B cell (primary cell): ENCODE measurements around the gene NKD2. TPM values are rescaled to one million over a fixed set of nuclear protein-coding genes. Genes with fewer than 3 reads are reported as not detected.

ENCODE experiments used
- ATAC-seq: fragments of 200-7000 bp; cut with Tn5 transposase; one replicate; pipeline ENCODE4 v1.10.0; 2021; ENCODE audit warnings: low read depth, mild to moderate bottlenecking, moderate number of reproducible peaks, moderate library complexity
- CTCF ChIA-PET: fragments of 350-600 bp; sonication (Branson Sonifier 250); formaldehyde crosslinking; loops from one replicate; lab custom pipeline; 2021; ENCODE audit warnings: antibody characterized with exemption, inconsistent platforms; lab: Charles Lee
- POLR2A ChIA-PET: fragments of 350-600 bp; sonication (Branson Sonifier 250); formaldehyde crosslinking; loops from one replicate; lab custom pipeline; 2021; ENCODE audit warnings: antibody characterized with exemption; lab: Charles Lee
- DNase-seq: peaks from one replicate; pipeline ENCODE4 v3.0.0; 2013
- H2AFZ ChIP-seq: 2 replicates; pipeline ENCODE4 v1.6.1; 2012; ENCODE audit warnings: mild to moderate bottlenecking, low read depth, low read length; ENCODE audit not compliant: insufficient read depth, poor library complexity, severe bottlenecking
- H3K27ac ChIP-seq, 2 donors: 1 replicate in 1 of 2; 2 replicates in 1 of 2; pipeline ENCODE4 v1.5.1; 2012 to 2013; ENCODE audit warnings: low read length in 2 of 2, mild to moderate bottlenecking in 2 of 2, moderate library complexity in 1 of 2
- H3K27me3 ChIP-seq, 4 experiments: fragments of 200-600 bp in 1 of 4; sonication (generic) in 1 of 4; replicated peaks in 1 of 4; 1 replicate in 2 of 4; 2 replicates in 2 of 4; pipeline versions ENCODE4 v1.6.1 to v1.7.0; 2013 to 2016; ENCODE audit warnings: low read length in 3 of 4, mild to moderate bottlenecking in 2 of 4, mixed read lengths in 1 of 4, moderate library complexity in 1 of 4; ENCODE audit not compliant: insufficient read depth in 4 of 4, control insufficient read depth in 3 of 4; ENCODE audit errors: control extremely low read depth in 1 of 4
- H3K36me3 ChIP-seq, 2 experiments: replicated peaks in 1 of 2; 1 replicate in 1 of 2; 2 replicates in 1 of 2; pipeline versions ENCODE4 v1.6.1 to v1.7.1; 2013; ENCODE audit warnings: low read length in 1 of 2; ENCODE audit not compliant: insufficient read depth in 2 of 2, control insufficient read depth in 1 of 2; ENCODE audit errors: control extremely low read depth in 1 of 2, extremely low read depth in 1 of 2
- H3K4me1 ChIP-seq, 2 donors: fragments of 200-600 bp in 1 of 2; sonication (generic) in 1 of 2; 1 replicate in 1 of 2; 2 replicates in 1 of 2; pipeline versions ENCODE4 v1.5.1 to v1.6.1; 2013 to 2017; ENCODE audit warnings: low read length in 2 of 2; ENCODE audit not compliant: control insufficient read depth in 2 of 2, insufficient read depth in 2 of 2
- H3K4me2 ChIP-seq: replicated peaks from 2 replicates; pipeline ENCODE3; 2012; ENCODE audit warnings: mild to moderate bottlenecking, low read depth, low read length; ENCODE audit not compliant: poor library complexity, severe bottlenecking
- H3K4me3 ChIP-seq, 5 experiments: fragments of 200-600 bp in 1 of 5; sonication (generic) in 1 of 5; 1 replicate in 3 of 5; 2 replicates in 2 of 5; pipeline versions ENCODE4 v1.5.1 to v1.7.0; 2011 to 2016; ENCODE audit warnings: low read length in 4 of 5, mild to moderate bottlenecking in 4 of 5, low read depth in 2 of 5, control low read depth in 1 of 5, moderate library complexity in 1 of 5; ENCODE audit not compliant: insufficient read depth in 1 of 5; ENCODE audit errors: control extremely low read depth in 1 of 5, extremely low read depth in 1 of 5
- H3K79me2 ChIP-seq: fragments of 200-600 bp; sonication (generic); one replicate; pipeline ENCODE4 v1.6.0; 2016; ENCODE audit warnings: low read length; ENCODE audit not compliant: control insufficient read depth, insufficient read depth
- H3K9ac ChIP-seq: fragments of 200-600 bp; sonication (generic); 2 replicates; pipeline ENCODE4 v1.6.1; 2017; ENCODE audit warnings: mild to moderate bottlenecking, low read length, moderate library complexity
- H3K9me3 ChIP-seq, 3 donors: one replicate each; pipeline versions ENCODE4 v1.6.1 to v1.7.1; 2013; ENCODE audit warnings: low read length in 2 of 3; ENCODE audit not compliant: control insufficient read depth in 2 of 3, insufficient read depth in 1 of 3; ENCODE audit errors: control extremely low read depth in 1 of 3
- H4K20me1 ChIP-seq: 2 replicates; pipeline ENCODE4 v1.6.0; 2012; ENCODE audit warnings: mild to moderate bottlenecking, low read length; ENCODE audit not compliant: insufficient read depth, control insufficient read depth, poor library complexity, severe bottlenecking
- H3K27ac Mint-ChIP-seq: one replicate; pipeline ENCODE4 v1.8.0; 2021; ENCODE audit warnings: mixed read lengths
- H3K27me3 Mint-ChIP-seq: one replicate; pipeline ENCODE4 v1.8.0; 2021; ENCODE audit warnings: mixed read lengths
- H3K4me1 Mint-ChIP-seq: one replicate; pipeline ENCODE4 v1.8.0; 2021; ENCODE audit warnings: mixed read lengths
- H3K4me3 Mint-ChIP-seq: one replicate; pipeline ENCODE4 v1.8.0; 2021; ENCODE audit warnings: mixed read lengths
- H3K9me3 Mint-ChIP-seq: one replicate; pipeline ENCODE4 v1.8.0; 2022; ENCODE audit warnings: mixed read lengths; ENCODE audit not compliant: insufficient read depth
- EZH2 ChIP-seq: IDR thresholded peaks from 2 replicates; pipeline ENCODE4 v1.6.1; 2012; ENCODE audit warnings: borderline replicate concordance, low read depth, mild to moderate bottlenecking, moderate library complexity, low read length; ENCODE audit not compliant: insufficient read depth, poor library complexity, severe bottlenecking
- WGBS: methylation state at CpG from one replicate; pipeline ENCODE4 v1.1.5; 2013; ENCODE audit warnings: missing lambda C conversion rate; ENCODE audit not compliant: insufficient coverage; 5-methylcytosine and 5-hydroxymethylcytosine counted together
- intact Hi-C: fragments of 100-400 bp; cut with micrococcal nuclease; formaldehyde crosslinking; loops from one replicate; pipeline ENCODE4 v1.10.0; 2022
- polyA plus RNA-seq: library from polyadenylated mRNA; depleted of rRNA; stranded (reverse); fragments of >200 nt; gene quantifications from 2 replicates; pipeline ENCODE4 v1.2.3, GENCODE V29; 2012
- total RNA-seq, 2 donors: library from RNA; stranded (reverse); fragments of 120-200 nt in 1 of 2; gene quantifications; 1 replicate in 1 of 2; 2 replicates in 1 of 2; pipeline versions ENCODE4 v1.2.3 to v1.2.4, GENCODE V29; 2013 to 2022
- TF ChIP-seq, protein P1 (sequence below): fragments of 200-600 bp; IDR thresholded peaks from one replicate; pipeline ENCODE4 v1.8.0; 2022; ENCODE audit warnings: antibody characterized with exemption, mild to moderate bottlenecking

NKD2 gene
- total and polyA plus RNA-seq, 2 donors (not counting 1 experiment from before 2014, with no cell fraction given), result 0.12 to 0.34 TPM

DNA sequence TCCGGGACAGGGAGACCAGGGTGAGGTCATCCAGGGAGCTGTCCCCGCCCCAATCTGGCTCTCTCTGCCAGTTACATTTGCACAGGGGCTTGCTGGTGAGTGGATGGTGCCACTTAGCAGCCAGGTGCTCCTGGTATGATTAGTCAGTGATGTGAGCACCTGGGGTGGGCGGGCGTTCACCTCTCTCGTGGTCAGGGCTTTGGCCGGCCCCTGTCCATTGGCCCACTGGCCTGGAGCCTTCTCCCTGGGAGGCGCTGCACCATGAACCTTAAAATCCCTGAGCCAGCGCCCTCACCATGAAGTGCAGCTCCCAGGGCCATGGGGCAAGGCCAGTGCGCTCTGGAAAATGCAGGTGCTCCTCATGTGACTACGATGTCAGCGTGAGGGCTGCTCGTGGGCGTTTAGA, 2.0 kb downstream of the NKD2 start:
- no peak for ATAC-seq
- H3K36me3 ChIP-seq, result no peaks in the 10 kb centered on the region
- POLR2A ChIA-PET, result no interaction called here
- peaks cover 0 to 3% (median 0%) of the 10 kb centered on the region in 3 donors for H3K9me3 ChIP-seq
- no peaks in the 10 kb centered on the region for H4K20me1 ChIP-seq
- no peak overlapping the region for H3K4me3 ChIP-seq
- intact Hi-C loops, result no loop called here
- H3K4me2 ChIP-seq, result no peak overlapping the region
- H3K27me3 ChIP-seq, result peaks cover 0 to 52% (median 16%) of the 10 kb centered on the region in 4 experiments
- H3K27ac Mint-ChIP-seq, result no peak overlapping the region
- H3K79me2 ChIP-seq, result no peaks in the 10 kb centered on the region
- TF ChIP-seq, protein P1, sequence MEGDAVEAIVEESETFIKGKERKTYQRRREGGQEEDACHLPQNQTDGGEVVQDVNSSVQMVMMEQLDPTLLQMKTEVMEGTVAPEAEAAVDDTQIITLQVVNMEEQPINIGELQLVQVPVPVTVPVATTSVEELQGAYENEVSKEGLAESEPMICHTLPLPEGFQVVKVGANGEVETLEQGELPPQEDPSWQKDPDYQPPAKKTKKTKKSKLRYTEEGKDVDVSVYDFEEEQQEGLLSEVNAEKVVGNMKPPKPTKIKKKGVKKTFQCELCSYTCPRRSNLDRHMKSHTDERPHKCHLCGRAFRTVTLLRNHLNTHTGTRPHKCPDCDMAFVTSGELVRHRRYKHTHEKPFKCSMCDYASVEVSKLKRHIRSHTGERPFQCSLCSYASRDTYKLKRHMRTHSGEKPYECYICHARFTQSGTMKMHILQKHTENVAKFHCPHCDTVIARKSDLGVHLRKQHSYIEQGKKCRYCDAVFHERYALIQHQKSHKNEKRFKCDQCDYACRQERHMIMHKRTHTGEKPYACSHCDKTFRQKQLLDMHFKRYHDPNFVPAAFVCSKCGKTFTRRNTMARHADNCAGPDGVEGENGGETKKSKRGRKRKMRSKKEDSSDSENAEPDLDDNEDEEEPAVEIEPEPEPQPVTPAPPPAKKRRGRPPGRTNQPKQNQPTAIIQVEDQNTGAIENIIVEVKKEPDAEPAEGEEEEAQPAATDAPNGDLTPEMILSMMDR, result no peak
- no peak for TF ChIP-seq EZH2
- H3K27me3 Mint-ChIP-seq, result peaks cover 50% of the 10 kb centered on the region
- H3K27ac ChIP-seq, result no peak overlapping the region
- H3K4me1 ChIP-seq, result peaks cover 6 to 14% of the 10 kb centered on the region in 2 donors
- H3K9me3 Mint-ChIP-seq, result no peaks in the 10 kb centered on the region
- peaks cover 18% of the 10 kb centered on the region for H3K4me1 Mint-ChIP-seq
- 76% methylated on average over 9 of the region's 13 CpGs for WGBS
- H3K9ac ChIP-seq, result no peak overlapping the region
- H2AFZ ChIP-seq, result no peak overlapping the region
- CTCF ChIA-PET, result interaction anchor here (1.3 kb wide), 1 partner anchor 130 kb away, joined by 4 read pairs; no protein-coding TSS in a partner anchor
- DNase-seq, result no peak
- H3K4me3 Mint-ChIP-seq, result peak overlapping the region; percentile 56

DNA sequence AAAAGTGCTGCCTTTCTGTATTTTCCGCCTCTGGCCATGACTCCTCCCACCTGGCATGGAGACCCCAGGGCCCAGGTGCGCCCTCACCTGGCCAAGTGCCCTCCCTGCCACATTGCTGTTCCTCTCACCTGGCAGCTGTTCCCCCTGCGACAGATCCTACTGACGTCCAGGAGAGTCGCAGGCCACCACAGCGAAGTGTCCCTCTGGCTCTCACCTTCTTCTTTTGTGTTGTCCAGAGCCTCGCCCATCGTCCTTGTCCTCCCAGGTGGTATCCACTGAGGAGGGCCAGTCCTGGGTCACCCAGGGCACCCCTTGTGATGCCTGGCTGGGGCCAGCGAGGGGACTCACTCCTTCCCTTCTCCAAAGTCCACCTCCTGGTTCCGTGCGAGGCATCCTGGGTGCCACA, 2.6 kb downstream of the NKD2 start:
- Histone ChIP-seq H3K9ac (no peak overlapping the region), H3K36me3 (no peaks in the 10 kb centered on the region), H4K20me1 (no peaks in the 10 kb centered on the region), H2AFZ (no peak overlapping the region), H3K27ac (no peak overlapping the region), H3K27me3 (peaks cover 0 to 46% (median 13%) of the 10 kb centered on the region in 4 experiments), H3K4me3 (no peak overlapping the region), H3K9me3 (peaks cover 0 to 3% (median 0%) of the 10 kb centered on the region in 3 donors), H3K4me1 (peaks cover 6 to 12% of the 10 kb centered on the region in 2 donors), H3K4me2 (no peak overlapping the region), H3K79me2 (no peaks in the 10 kb centered on the region)
- TF ChIP-seq EZH2, result no peak
- TF ChIP-seq, protein P1, result peak; percentile 30
- 62% methylated on average over 11 of the region's 11 CpGs for WGBS
- CTCF ChIA-PET, result no interaction called here
- ATAC-seq (peak; percentile 39), DNase-seq (peak; percentile 35)
- Mint-ChIP-seq H3K9me3 (no peaks in the 10 kb centered on the region), H3K4me1 (peaks cover 16% of the 10 kb centered on the region), H3K27ac (no peak overlapping the region), H3K4me3 (peak overlapping the region; percentile 36), H3K27me3 (peaks cover 45% of the 10 kb centered on the region)
- intact Hi-C loops, result no loop called here
- POLR2A ChIA-PET, result no interaction called here
